GM12873 (cell line): ENCODE data around the gene CRISP2.

Experiments used
- TF ChIP-seq, protein P1 (sequence below): IDR thresholded peaks from 2 replicates; pipeline ENCODE4 v1.5.1; 2012; ENCODE audit warnings: low read depth, mild to moderate bottlenecking, moderate library complexity, low read length, control low read depth; ENCODE audit not compliant: insufficient read depth; ENCODE audit errors: missing control alignments

Gene CRISP2

DNA sequence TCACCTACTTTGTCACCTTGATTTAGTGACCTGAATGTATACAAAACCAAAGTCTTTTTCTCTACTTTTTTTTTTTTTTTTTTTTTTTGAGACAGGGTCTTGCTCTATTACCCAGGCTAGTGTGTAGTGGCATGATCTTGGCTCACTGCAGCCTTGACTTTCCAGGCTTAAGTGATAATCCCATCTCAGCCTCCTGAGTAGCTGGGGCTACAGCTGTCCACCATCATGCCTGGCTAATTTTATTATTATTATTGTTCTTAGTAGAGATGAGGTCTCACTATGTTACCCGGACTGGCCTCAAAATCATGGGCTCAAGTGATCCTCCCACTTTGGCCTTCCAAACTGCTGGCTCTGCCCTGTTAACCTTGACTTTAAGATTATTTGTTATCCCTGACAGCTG is 37.5 kb downstream of the CRISP2 start:
- TF ChIP-seq, protein P1, sequence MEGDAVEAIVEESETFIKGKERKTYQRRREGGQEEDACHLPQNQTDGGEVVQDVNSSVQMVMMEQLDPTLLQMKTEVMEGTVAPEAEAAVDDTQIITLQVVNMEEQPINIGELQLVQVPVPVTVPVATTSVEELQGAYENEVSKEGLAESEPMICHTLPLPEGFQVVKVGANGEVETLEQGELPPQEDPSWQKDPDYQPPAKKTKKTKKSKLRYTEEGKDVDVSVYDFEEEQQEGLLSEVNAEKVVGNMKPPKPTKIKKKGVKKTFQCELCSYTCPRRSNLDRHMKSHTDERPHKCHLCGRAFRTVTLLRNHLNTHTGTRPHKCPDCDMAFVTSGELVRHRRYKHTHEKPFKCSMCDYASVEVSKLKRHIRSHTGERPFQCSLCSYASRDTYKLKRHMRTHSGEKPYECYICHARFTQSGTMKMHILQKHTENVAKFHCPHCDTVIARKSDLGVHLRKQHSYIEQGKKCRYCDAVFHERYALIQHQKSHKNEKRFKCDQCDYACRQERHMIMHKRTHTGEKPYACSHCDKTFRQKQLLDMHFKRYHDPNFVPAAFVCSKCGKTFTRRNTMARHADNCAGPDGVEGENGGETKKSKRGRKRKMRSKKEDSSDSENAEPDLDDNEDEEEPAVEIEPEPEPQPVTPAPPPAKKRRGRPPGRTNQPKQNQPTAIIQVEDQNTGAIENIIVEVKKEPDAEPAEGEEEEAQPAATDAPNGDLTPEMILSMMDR: no peak

DNA sequence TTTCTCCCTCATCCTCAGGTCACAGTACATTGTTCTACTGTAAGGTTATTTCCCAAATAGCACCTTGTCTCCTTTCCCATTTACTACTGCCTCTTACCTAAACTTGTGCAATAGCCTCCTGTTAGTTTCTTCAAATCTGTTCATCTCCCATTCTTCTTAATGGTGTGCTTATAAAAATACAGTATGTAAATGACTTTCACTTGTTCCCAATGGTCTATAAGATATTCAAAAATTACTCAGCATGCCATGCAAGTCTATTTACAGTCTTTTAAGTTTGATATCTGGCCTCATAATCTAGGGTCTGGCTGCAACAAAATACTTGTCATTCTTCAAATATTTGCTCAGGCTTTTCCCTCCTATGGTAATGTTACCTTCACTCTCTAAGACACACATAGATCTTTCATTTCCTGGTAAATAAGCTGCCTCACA is 45.2 kb downstream of the CRISP2 start:
- TF ChIP-seq, protein P1: no peak

DNA sequence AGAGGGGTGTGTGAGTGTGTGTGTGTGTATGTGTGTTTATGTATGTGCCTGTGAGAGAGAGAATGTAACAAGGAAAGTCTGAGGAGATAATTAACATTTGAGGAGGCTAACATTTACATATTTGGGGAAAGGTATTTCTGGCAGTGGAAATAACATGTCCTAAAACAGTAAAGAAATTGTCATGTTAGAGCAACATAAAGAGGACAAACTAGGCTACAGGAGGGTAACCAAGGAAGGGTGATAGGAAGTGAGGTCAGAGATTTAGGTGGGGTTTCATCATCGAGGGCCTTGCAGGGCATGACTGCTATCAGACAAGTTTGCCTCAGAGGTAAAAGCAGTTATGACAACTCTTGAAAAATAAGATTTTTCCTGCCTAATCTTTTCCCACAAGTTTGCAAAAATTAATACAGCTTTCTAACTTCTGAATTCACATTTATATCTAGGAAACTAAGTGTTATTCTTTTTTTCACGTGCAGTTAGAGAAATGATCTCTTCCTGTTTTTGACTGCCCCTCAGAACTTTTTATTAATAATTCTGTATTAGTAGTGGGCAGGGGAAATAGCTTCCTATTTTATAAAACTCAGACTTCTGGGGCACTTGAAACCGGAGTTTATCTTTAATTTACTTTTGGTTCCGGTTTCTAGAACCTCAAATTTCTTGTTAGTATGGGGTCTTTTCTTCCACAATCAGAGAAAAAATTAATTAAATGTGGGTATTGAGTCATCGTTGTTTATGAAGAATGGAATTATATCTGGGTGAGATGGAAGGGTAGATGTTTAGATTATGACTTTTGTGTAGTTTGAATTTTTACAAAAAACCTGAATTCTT is 46.2 kb downstream of the CRISP2 start:
- TF ChIP-seq, protein P1: no peak

DNA sequence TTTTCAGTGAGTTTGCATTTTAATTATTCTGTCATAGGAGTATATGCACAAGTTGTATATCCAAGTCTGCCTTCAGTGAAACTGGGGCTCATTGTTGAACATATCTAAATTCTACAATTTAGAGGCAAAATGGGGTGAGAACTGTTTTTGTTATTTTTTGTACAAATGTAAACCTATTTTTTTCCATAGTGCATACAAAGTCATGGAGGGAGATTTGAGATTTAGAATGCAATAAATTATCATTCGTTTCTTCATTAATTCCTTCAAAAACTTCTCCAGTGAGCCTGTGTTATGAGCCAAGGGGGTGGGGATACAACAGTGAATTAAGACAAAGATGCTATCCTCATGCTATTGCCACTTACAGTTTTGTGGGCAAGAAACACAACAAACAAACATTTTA is 46.9 kb downstream of the CRISP2 start:
- TF ChIP-seq, protein P1: no peak

DNA sequence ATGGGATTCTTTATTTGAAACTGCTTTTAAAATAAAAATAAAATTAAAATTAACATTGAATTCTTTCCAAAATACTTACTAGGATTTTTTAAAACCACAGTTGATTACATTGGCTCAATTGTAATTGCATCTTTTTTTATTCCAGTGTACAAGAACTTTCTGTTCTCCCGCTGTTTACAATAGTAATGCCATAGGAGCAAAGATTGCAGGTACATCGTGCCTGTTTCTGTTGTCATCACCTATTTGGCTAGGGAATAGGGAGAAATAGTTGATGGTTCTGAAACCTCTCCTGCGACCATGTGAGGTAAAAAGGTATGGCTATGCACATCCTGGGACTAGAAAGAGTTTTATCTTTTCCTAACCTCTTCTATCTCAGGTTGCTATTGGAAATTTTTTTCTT is 48.5 kb downstream of the CRISP2 start:
- TF ChIP-seq, protein P1: no peak

DNA sequence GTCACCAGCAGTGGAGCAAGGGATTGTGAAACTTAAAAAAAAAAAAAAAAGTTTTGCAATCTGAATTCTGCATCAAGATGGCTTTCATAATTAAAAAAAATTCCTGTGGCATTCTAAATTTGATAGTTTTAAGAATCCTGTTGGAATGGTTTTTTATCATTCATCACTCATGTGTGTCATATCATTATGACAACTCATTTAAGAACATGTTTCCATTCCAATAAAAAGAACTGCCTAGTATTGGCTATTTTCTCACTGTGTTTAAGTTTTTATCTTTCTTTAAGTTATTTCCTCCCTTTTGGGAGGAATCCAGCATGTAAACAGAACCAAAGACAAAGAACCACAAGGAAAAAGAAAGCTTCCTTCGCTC is 50.5 kb downstream of the CRISP2 start:
- TF ChIP-seq, protein P1: no peak

DNA sequence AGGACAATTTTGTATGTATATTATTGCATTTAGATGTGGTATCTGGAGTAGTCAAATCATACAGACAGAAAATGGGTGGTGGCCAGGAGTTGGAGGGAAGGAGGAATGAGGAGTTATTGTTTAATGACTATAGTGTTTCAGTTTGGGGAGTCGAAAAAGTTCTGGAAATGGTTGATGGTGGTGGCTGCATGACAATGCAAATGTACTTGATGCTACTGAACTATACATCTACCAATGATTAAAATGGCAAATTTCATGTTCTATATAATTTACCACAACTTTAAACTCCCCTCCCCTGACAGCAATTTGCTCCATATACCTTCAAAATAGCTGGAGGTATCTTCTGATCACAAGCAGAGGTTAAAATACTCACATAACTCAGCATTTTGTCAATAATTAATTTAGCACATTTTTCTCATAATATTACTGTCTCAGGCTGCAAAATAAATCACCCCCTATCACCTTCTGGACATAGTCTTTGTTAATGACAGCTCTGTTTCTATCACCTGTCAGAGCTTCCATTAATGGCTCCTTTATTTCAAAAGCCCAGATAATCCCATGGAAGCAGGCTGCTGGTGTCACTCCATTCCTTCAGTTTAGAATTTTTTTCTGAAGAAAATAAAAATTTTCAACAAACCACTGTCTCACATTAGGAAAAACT is 51.0 kb downstream of the CRISP2 start:
- TF ChIP-seq, protein P1: no peak
